GM21367 (cell line): ENCODE data around the gene C7orf57.
"Not testable (repeated sequence)": the region's sequence is repeated elsewhere in the genome, so short reads cannot be mapped to it uniquely, and the experiment has no call there.

Experiments
- ATAC-seq: cut with Tn5 transposase; IDR thresholded peaks from one replicate; pipeline ENCODE4 v1.9.1; 2021; ENCODE audit not compliant: unreplicated experiment

C7orf57 gene

GRCh38 chr7:48033922-48034321, 1.4 kb upstream of the C7orf57 start:
- no peak for ATAC-seq

DNA sequence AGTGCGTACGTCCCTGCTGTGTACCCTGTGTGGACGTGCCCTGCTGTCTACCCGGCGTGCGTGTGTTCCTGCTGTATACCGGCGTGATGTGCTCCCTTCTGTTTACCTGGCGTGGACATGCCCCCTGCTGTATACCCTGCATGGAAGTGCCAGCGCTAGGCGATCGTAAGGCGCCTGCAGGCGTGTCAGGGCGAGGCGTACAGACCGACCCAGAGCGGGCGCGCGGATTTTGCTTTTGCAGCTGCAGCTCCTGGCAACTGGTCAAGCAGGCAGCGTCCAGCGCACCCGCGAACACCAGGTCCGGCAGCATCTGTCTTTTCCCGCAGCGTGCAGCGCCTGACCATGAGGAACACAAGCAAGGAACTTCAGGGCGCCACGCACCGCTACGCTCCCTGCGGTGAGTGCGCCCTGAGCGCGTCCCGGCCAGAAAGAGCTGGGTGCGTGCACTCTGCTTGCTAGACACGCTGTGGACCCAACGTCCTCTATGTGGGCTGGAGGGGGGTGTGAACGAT, 680 bp downstream of the C7orf57 start:
- no peak for ATAC-seq

- no peak for ATAC-seq
Measured at GRCh38 chr7:48038815-48039506, 3.6 kb downstream of the C7orf57 start.

GRCh38 chr7:48040944-48041652, 5.8 kb downstream of the C7orf57 start:
- ATAC-seq = no peak

GRCh38 chr7:48041653-48041970, 6.3 kb downstream of the C7orf57 start:
- ATAC-seq = no peak

DNA sequence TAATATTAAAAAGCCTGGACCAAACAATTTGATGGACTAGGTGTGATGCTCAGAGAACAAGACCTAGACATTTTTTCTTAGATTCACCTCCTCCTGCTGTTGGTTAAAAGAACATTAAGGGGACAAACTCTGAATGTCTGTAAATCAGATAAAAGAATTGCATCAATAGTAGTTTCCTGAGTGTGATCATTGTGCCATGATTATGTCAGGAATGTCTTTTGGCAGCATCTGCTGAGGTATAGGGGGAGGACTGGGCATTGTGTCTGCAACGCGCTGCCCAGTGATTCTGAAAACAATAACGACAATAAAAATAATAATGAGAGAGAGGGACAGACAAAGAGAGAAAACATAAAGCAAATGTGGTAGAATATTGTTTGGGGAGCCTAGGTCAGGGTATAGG, 6.9 kb downstream of the C7orf57 start:
- no peak for ATAC-seq

DNA sequence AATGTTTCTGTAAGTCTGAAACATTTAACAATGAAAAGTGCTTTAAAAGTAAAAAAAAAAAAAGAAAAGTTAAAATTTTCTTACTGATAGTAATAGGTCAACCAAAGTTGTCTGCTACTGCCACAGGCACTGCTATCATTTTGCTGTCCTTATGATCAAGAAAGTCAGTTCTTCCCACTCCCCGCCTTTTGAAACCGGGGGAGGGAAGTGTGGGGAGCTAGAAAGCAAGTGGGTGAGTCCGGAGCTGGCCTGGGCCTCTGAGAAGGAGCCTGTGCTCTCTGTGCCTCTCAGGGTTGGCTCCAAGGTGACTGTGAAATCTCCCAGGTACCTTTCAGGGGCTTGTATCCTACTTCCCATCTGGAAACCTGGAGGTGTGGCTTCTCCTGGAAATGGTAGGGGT, 7.3 kb downstream of the C7orf57 start:
- no peak for ATAC-seq

DNA sequence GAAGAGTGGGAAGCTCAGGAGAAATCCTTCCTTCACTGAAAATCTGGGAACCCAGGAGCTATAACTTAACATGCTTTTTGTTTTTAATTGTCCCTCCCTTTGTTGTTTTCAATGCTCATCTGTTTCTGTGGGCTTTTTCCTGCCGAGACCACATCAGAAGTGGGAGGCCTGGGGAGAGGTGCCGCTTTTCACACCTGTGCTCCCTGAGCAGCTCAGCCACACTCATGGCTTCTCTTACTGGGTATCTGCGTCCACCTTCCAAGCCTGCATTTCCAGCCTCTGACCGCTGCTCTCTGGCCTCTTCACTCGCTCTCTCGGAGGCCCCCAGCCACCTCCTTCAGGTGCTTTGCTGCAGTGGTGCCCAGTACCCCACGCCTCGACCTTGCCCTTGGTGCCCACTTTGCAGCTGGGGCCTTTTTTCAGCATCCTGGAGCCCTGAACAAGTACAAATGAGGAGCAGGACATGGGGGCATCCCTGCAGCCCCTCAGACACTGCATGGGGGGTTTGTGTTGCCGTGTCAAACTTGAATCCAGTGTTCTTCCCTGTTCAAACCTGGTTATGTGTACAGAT, 9.9 kb downstream of the C7orf57 start:
- no peak for ATAC-seq

- no peak for ATAC-seq
Measured at GRCh38 chr7:48046458-48046857, 11.1 kb downstream of the C7orf57 start.

DNA sequence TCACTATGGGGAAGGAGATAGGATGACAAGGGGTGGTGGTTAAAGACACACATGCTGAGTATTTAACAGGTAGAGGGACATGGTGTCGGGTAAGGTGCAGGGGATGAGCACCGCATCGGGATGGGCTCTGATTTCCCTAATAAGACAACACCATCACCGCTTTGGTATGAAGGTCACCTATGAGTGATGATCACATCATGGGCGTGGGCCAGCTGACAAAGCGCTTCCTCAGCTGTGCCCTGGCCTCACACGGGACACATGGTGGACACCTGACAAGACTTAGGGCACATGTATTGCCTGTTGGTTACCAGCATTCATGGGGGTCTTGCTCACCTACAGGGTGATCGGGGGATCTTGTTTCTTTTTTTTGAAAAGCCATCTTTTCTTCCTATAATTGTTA, 12.8 kb downstream of the C7orf57 start:
- no peak for ATAC-seq

- no peak for ATAC-seq
Measured at GRCh38 chr7:48049850-48050249, 14.5 kb downstream of the C7orf57 start.

GRCh38 chr7:48052748-48053147, 17.4 kb downstream of the C7orf57 start:
- ATAC-seq = no peak

DNA sequence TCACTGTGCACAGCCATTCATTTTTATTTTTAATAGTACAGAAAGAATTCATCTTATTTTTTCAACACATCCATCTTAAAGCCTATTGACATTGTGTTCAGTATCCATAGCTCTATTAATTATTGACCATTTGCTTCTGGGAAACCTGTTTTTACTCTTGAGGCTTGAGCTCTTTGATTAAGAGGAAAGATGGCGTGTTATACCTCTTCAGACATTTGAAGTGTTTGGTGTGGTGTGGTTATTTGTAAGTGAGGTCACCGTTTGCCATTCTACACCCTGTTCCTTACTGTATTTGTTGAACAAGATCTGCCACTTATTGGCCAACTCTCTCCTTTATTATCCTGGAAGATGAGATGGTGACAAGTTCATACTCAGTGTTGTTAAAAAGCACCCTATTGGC, 18.4 kb downstream of the C7orf57 start:
- no peak for ATAC-seq

DNA sequence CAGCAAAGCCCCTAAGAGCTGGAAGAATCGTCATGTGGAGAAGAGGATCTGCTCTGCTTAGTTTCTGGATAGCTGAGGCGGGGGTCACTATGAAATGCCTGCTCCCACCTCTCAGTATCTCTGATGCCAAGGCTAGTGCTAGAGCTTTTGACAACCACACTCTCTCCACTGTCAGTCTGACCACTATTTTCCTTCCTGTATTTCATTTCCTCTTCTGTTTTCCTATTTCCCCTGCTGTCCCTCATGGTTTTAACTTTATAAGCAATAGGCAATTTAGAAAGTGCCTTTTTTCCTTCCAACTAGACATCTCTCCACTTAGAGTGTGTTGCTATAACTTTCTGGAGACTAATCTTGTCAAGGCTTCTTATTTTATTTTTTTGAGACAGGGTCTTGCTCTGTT, 23.6 kb downstream of the C7orf57 start:
- ATAC-seq = no peak

- no peak for ATAC-seq
Measured at GRCh38 chr7:48059706-48060105, 24.4 kb downstream of the C7orf57 start.

- ATAC-seq = no peak
Measured at GRCh38 chr7:48063985-48064384, 28.6 kb downstream of the C7orf57 start.

DNA sequence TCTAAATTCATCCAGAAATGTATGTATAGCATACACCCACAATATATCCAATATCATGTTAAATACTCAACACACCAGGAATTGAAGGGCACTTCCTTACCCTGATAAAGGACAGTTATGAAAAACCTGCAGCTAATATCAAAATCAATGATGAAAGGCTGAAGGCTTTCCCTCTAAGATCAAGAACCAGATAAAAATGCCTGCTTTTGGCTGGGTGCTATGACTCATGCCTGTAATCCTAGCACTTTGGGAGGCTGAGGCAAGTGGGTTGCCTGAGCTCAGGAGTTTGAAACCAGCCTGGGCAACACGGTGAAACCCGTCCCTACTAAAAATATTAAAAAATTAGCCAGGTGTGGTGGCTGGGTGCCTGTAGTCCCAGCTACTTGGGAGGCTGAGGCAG, 32.1 kb downstream of the C7orf57 start:
- no peak for ATAC-seq

DNA sequence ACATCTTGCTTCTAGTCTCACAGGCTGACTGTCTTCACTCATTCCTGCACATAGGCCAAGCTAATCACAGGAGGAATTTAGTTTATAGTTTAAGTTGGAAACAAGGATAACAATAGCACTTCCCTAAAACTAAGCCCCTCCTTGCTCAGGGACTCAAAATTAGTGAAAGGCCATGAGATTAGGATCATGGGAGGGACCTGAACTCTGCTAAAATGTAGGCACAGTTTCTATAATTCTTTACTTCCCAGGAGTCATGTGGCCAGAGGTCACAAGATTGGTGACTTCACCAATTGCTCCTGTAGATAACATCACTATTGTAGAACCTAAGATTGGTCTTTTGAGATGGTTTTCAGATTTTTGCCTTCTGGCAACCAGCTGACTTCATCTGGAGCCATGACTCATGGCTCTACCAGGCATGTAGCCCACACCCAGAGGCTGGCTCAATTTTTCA, 38.9 kb downstream of the C7orf57 start:
- ATAC-seq = no peak

DNA sequence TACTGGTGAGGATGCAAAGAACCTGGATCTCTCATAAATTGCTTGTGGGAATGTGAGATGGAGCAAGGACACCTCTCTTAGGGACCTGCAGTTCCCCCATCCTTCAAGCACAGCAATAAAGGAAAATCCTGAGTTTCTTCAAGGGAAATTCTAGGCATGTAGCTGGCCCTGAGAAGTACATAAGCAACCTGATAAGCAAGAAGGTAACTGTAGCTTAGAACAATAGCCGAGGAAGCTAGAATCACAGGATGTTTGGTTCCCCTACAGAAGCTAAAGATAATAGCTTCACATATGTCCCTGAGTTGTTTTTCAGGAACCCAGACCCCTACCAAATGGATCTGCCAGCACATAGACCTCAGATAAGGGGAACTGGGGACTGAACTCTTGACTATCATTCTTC, 42.1 kb downstream of the C7orf57 start:
- no peak for ATAC-seq

- ATAC-seq = no peak
Measured at GRCh38 chr7:48078470-48078869, 43.1 kb downstream of the C7orf57 start.

GRCh38 chr7:48082378-48082777, 47.0 kb downstream of the C7orf57 start:
- not testable (repeated sequence) for ATAC-seq

- ATAC-seq = no peak
Measured at GRCh38 chr7:48083114-48083830, 47.9 kb downstream of the C7orf57 start.
